Stimulated activated CD4-positive, alpha-beta T cell treated with anti-CD3 and anti-CD28 coated beads, Interleukin-12 subunit alpha, Interleukin-12 subunit beta, amount 100 ng/mL, for 24 hours (primary cell): ENCODE data around the gene ANKRD24.
"Not testable (repeated sequence)": the region's sequence is repeated elsewhere in the genome, so short reads cannot be mapped to it uniquely, and the experiment has no call there.

Experiments
- DNase-seq, 2 experiments: peaks; one replicate each; pipeline ENCODE4 v3.0.0-alpha.2; 2020; ENCODE audit warnings: low read depth in 2 of 2

Gene ANKRD24

DNA sequence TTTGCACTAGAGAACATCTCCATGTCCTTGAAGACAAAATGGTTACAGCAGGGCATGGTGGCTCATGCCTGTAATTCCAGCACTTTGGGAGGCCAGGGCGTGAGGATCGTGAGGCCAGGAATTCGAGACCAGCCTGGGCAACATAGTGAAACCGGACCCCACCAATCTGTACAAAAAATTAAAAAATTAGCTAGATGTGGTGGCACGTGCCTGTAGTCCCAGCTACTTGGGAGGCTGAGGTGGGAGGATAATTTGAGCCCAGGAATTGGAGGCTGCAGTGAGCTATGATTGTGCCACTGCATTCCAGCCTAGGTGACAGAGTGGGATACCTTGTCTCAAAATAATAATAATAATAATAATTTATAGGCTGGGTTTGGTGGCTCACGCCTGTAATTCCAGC, 47.7 kb downstream of the ANKRD24 start:
- DNase-seq = not testable (repeated sequence)

GRCh38 chr19:4231521-4231920, 49.0 kb downstream of the ANKRD24 start:
- not testable (repeated sequence) for DNase-seq

GRCh38 chr19:4232139-4232538, 49.6 kb downstream of the ANKRD24 start:
- not testable (repeated sequence) for DNase-seq

DNA sequence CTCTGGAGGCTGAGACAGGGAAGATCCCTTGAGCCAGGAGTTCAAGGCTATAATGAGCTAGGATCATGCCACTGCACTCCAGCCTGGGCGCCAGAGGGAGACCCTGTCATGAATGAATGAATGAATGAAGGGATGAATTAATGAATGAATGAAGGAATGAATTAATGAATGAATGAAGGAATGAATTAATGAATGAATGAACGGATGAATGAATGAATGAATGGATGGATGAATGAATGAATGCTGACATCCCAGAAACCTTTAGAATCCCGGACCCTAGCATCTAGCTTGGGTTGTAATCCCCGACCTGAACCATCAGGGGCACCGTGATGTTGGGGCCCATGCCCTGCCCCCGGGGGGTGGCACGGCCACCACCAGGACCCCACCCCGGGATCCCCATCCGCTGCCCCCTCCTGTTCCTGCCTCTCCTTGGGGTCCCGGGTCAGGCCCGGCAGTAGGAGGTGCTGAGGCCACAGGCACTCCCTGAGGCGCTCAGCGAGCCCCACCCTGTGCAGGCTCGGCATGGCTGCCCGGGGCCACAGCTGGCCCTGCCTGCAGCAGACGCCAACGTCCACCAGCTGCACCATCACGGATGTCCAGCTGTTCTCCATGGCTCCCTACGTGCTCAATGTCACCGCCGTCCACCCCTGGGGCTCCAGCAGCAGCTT, 50.3 kb downstream of the ANKRD24 start:
- DNase-seq = no peak

- peak; percentile 43 to 74 for DNase-seq
These were observed 50.9 kb downstream of the ANKRD24 start for GRCh38 chr19:4233282-4233853.

DNA sequence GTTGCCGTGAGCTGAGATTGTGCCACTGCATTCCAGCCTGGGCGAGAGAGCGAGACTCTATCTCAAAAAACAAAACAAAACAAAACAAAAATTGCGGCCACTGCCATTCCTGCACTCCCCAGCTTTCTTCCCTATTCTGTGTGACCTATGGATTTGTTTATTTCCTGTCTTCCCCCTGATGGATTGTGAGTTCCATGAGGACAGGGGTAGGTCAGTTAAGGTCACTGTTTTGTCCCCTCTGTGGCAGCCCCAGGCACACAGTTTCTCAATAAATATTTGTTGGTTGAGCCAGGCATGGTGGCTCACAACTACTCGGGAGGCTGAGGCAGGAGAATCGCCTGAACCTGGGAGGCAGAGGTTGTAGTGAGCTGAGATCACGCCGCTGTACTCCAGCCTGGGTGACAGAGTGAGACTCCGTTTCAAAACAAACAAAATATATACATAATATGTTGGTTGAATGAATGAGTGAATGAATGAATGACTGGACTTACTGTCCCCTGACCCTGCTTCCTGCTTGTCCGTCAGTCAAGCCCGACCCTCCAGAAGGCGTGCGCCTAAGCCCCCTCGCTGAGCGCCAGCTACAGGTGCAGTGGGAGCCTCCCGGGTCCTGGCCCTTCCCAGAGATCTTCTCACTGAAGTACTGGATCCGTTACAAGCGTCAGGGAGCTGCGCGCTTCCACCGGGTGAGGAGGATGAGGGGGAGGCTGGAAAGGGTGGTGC, 51.8 kb downstream of the ANKRD24 start:
- DNase-seq = no peak

GRCh38 chr19:4234862-4235201, 52.3 kb downstream of the ANKRD24 start:
- no peak for DNase-seq

- DNase-seq = not testable (repeated sequence)
These were observed 55.0 kb downstream of the ANKRD24 start for GRCh38 chr19:4237510-4237909.

DNA sequence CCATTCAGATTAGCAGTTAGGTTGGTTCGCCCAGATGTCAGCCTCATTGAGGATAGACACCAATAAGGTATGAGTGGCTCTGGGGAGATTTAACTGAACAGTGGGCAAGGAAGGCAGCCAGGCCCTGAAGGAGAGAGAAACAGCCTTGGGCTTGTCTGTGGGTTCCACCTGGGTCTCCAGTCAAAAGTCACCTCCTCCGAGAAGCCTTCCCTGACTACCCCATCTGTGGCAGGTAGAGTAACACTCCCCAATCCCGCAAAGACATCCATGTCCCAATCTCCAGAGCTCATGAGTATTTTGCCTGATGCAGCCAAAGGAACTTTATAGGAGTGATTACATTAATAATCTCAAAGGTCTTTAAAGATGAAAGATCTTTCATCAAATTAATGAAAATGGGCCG, 56.3 kb downstream of the ANKRD24 start:
- no peak for DNase-seq

GRCh38 chr19:4241824-4242430, 59.4 kb downstream of the ANKRD24 start:
- no peak for DNase-seq

DNA sequence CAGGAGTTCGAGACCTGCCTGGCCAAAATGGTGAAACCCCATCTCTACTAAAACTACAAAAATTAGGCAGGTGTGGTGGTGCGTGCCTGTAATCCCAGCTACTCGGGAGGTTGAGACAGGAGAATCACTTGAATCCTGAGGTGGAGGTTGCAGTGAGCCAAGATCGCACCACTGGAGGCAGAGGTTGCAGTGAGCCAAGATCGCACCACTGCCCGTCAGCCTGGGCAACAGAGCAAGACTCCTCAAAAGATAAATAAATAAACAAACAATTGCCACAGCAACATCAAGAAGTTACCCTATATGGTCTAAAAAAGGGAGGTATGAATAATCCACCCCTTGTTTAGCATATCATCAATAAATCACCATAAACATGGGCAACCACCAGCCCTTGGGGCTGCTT, 63.4 kb downstream of the ANKRD24 start:
- not testable (repeated sequence) for DNase-seq

DNA sequence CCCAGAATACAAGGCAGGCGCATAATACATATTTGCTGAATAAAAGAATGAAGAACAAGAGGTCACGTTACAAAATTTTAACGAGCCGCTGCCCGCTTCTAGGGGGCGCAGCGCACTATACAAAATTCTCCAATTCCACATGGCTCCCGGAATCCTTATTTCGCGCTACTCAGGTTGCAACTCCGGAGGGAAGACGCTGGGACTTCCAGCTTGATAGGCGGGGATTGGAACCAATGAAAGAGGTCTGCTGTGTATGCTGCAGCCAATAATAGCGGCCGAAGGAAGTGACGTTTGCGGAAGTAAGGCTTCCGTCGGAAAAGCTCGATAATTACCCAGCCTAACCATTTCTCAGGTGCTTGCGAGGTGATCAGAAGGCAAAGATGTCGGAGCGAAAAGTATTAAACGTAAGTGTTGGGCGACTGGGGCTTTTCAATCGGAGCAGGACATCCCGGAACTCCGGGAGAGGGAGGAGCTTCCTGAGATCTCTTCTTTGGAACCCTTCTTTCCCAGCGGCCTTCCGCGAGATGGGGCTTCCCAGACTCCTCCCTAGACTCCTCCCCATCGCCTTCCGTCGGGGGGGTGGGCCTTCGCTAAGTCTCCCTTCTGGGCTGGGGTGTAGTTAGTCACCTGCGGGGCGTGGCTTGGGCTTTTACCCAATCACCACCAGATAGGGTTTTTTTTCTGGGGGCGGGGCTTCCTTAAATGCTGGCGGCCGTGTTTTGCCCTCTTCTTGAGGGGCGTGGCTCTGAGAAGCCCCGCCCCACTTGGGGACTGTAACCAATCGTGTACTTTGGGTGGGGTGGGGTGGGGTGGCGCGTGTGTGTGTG, 64.5 kb downstream of the ANKRD24 start, which contains the start of gene YJU2:
Gene YJU2, plus strand, starts transcription at position 314 of the 827 bp plus-strand sequence. Its CDS starts 67 bp downstream, at position 381.
- DNase-seq = peak; percentile 96 to 99

- DNase-seq = no peak
These were observed 74.1 kb downstream of the ANKRD24 start for GRCh38 chr19:4256563-4256962.

GRCh38 chr19:4257025-4257424, 74.5 kb downstream of the ANKRD24 start:
- no peak for DNase-seq

DNA sequence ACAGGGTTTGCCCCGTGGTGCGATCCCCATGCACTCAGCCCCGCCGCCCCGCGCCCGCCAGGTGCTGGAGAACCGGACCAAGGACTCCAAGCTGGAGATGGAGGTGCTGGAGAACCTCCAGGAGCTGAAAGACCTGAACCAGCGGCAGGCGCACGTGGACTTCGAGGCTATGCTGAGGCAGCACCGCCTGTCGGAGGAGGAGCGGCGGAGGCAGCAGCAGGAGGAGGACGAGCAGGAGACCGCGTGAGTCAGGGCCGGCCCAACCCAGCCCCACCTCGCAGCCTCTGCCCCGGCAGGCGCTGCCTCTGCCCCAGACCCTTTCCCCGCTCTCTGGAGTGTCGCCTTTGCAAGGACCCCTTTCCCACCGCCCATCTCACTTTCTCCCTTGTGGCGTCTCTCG, 75.7 kb downstream of the ANKRD24 start:
- DNase-seq = no peak

DNA sequence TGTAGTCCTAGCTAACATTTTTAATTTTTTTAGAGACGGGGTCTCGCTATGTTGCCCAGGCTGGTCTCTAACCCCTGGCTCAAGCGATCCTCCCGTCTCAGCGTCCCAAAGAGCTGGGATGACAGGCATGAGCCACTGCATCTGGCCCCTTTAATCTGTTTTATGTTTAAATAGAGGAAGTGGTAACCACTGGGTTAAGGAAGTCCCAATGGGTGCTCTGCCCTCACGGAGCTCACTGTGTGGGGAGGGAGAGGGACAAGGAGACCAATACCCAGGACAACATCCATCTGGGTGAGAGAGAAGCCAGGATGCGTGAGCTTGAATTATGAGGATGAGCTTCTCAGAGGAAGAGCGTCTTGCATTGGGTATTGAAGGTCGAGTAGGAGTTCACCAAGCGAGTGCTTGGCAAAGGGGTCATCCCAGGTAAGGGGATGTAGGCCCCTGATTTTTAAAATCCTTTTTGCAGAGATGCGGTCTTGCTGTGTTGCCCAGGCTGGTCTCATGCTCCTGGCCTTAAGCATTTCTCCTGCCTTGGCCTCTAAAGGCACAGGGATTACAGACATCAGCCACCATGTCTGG, 78.2 kb downstream of the ANKRD24 start:
- no peak for DNase-seq

GRCh38 chr19:4264812-4265211, 82.3 kb downstream of the ANKRD24 start:
- DNase-seq = no peak

DNA sequence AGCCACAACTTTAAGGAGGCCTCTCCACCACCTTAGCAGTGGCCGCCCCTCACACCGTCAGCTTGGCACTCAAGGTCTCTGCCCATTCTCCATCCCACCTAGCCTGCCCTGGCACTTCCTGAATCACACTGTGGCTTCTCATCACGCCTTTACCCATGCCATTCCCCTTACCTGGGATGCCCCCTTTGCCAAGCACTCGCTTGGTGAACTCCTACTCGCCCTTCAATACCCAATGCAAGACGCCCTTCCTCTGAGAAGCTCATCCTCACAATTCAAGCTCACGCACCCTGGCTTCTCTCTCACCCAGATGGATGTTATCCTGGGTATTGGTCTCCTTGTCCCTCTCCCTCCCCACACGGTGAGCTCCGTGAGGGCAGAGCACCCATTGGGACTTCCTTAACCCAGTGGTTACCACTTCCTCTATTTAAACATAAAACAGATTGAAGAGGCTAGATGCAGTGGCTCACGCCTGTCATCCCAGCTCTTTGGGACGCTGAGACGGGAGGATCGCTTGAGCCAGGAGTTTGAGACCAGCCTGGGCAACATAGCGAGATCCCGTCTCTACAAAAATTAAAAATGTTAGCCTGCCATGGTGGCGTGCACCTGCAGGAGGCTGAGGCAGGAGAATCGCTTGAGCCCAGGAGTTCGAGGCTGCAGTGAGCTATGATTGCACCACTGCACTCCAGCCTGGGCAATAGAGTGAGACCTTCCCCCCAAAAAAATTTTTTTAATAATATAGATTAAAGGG, 83.9 kb downstream of the ANKRD24 start:
- no peak for DNase-seq

DNA sequence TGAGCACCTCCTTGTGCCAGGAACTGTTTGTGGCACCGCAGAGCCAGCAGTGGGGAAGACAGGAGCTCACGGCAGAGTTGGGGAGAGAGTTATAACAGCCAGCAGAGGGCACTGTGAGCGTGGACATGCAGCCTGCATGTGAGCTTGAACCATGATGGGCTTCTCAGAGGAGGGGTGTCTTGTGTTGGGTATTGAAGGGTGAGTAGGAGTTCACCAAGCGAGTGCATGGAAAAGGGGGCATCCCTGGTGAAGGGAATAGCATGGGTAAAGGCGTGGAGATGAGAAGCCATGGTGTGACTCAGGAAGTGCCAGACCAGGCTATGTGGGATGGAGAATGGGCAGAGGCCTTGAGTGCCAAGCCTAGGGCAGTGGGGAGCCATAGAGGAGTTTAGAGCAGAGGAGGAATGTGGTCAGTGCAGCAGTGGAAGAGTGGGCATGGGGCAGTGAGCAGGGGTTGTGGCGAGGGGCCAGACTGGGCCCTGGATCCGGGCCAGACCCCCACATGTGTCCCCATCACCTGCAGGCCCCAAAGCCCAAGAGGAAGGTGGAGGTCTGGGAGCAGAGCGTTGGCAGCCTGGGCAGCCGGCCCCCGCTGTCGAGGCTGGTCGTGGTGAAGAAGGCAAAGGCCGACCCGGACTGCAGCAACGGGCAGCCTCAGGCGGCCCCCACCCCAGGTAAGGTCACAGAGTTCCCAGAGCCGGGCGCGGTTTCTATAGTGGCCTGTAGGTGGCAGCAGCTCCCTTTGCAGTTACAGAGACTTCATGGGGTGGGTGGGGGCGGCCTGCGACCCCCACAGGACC, 84.8 kb downstream of the ANKRD24 start:
- peak; percentile 22 to 61 for DNase-seq
